Neural cell (in vitro differentiated cells): ENCODE measurements around the gene TMEM184A. TPM values are rescaled to one million over a fixed set of nuclear protein-coding genes. Genes with fewer than 3 reads are reported as not detected.
"Not testable (repeated sequence)": the region's sequence is repeated elsewhere in the genome, so short reads cannot be mapped to it uniquely, and the experiment has no call there.

Experiments
- H2AFZ ChIP-seq: fragments of 200-600, 300-800 bp; sonication (generic), shearing (Covaris generic); 2 replicates; pipeline ENCODE4 v1.6.0; 2014; ENCODE audit warnings: low read depth, mild to moderate bottlenecking, antibody characterized with exemption, low read length, moderate library complexity
- H3F3A ChIP-seq: fragments of 200-600 bp; shearing (Covaris generic); 2 replicates; pipeline ENCODE4 v1.6.1; 2016; ENCODE audit warnings: mild to moderate bottlenecking, moderate library complexity, mixed read lengths, antibody characterized with exemption, low read length; ENCODE audit not compliant: insufficient read depth, poor library complexity, severe bottlenecking
- H3K27ac ChIP-seq: fragments of 200-600, 300-800 bp; sonication (generic), shearing (Covaris generic); 2 replicates; pipeline ENCODE4 v1.5.1; 2014; ENCODE audit warnings: mild to moderate bottlenecking, low read length, moderate library complexity
- H3K27me3 ChIP-seq: fragments of 300-800, 200-600 bp; sonication (generic), shearing (Covaris generic); 2 replicates; pipeline ENCODE4 v1.6.0; 2014; ENCODE audit warnings: mild to moderate bottlenecking, low read depth, low read length, moderate library complexity; ENCODE audit not compliant: insufficient read depth
- H3K36me3 ChIP-seq: fragments of 300-800, 200-600 bp; sonication (generic), shearing (Covaris generic); 2 replicates; pipeline ENCODE4 v1.5.1; 2014; ENCODE audit warnings: mild to moderate bottlenecking, antibody characterized with exemption, low read length, moderate library complexity; ENCODE audit not compliant: insufficient read depth
- H3K4me2 ChIP-seq: fragments of 300-800, 200-600 bp; sonication (generic), shearing (Covaris generic); 2 replicates; pipeline ENCODE4 v1.6.0; 2014; ENCODE audit warnings: mild to moderate bottlenecking, low read length
- H3K4me3 ChIP-seq: fragments of 300-800, 200-600 bp; sonication (generic), shearing (Covaris generic); 2 replicates; pipeline ENCODE4 v1.5.1; 2014; ENCODE audit warnings: mild to moderate bottlenecking, low read length, moderate library complexity
- H3K79me2 ChIP-seq: fragments of 200-600 bp; shearing (Covaris generic); replicated peaks from 2 replicates; pipeline ENCODE4 v1.6.0; 2014; ENCODE audit warnings: mild to moderate bottlenecking, low read length, moderate library complexity; ENCODE audit not compliant: insufficient read depth
- H3K9ac ChIP-seq: fragments of 300-800, 200-600 bp; sonication (generic), shearing (Covaris generic); 2 replicates; pipeline ENCODE4 v1.6.1; 2016; ENCODE audit warnings: mild to moderate bottlenecking, low read length, mixed read lengths
- H3K9me2 ChIP-seq: fragments of 200-600 bp; shearing (Covaris generic); 2 replicates; pipeline ENCODE4 v1.6.1; 2016; ENCODE audit warnings: mild to moderate bottlenecking, low read length, mixed read lengths; ENCODE audit not compliant: insufficient read depth
- H3K9me3 ChIP-seq: fragments of 200-600, 300-800 bp; sonication (generic), shearing (Covaris generic); 2 replicates; pipeline ENCODE4 v1.6.1; 2016; ENCODE audit warnings: mild to moderate bottlenecking, mixed run types, low read length, moderate library complexity, mixed read lengths
- H4K20me1 ChIP-seq: fragments of 200-600 bp; shearing (Covaris generic); 2 replicates; pipeline ENCODE4 v1.6.1; 2016; ENCODE audit warnings: mild to moderate bottlenecking, mixed run types; ENCODE audit not compliant: insufficient read depth
- CTCF ChIP-seq: fragments of 450-650 bp; IDR thresholded peaks from 2 replicates; pipeline ENCODE4 v1.5.1; 2014; ENCODE audit warnings: antibody characterized with exemption, mild to moderate bottlenecking, moderate library complexity; ENCODE audit not compliant: poor library complexity, severe bottlenecking
- EP300 ChIP-seq: fragments of 450-650 bp; conservative IDR thresholded peaks from 2 replicates; pipeline ENCODE4 v1.6.1; 2014; ENCODE audit warnings: antibody characterized with exemption, mild to moderate bottlenecking, moderate library complexity; ENCODE audit not compliant: poor library complexity, severe bottlenecking
- EZH2 ChIP-seq: fragments of 200-600, 300-800 bp; shearing (Covaris generic), sonication (generic); IDR thresholded peaks from 2 replicates; pipeline ENCODE4 v1.6.1; 2014; ENCODE audit warnings: antibody characterized with exemption, low read length, borderline replicate concordance, mild to moderate bottlenecking; ENCODE audit not compliant: insufficient read depth, poor library complexity, severe bottlenecking
- MXI1 ChIP-seq: fragments of 450-650 bp; conservative IDR thresholded peaks from 2 replicates; pipeline ENCODE4 v1.6.1; 2014; ENCODE audit warnings: antibody characterized with exemption, mild to moderate bottlenecking; ENCODE audit not compliant: poor library complexity, severe bottlenecking
- POLR2AphosphoS5 ChIP-seq: IDR thresholded peaks from 2 replicates; pipeline ENCODE4 v1.6.1; 2012
- RAD21 ChIP-seq: fragments of 450-650 bp; conservative IDR thresholded peaks from 2 replicates; pipeline ENCODE4 v1.6.1; 2014; ENCODE audit warnings: antibody characterized with exemption, mild to moderate bottlenecking, moderate library complexity
- REST ChIP-seq: IDR thresholded peaks from 2 replicates; pipeline ENCODE4 v1.6.1; 2012; ENCODE audit warnings: borderline replicate concordance
- SMC3 ChIP-seq: fragments of 450-650 bp; conservative IDR thresholded peaks from 2 replicates; pipeline ENCODE4 v1.6.1; 2014; ENCODE audit warnings: antibody characterized with exemption, mild to moderate bottlenecking, moderate library complexity; ENCODE audit not compliant: poor library complexity
- TAF1 ChIP-seq: IDR thresholded peaks from 2 replicates; pipeline ENCODE4 v1.6.1; 2012; ENCODE audit warnings: low read depth
- polyA plus RNA-seq: library from polyadenylated mRNA; depleted of rRNA; stranded (reverse); fragments of >200 nt; gene quantifications from 2 replicates; pipeline ENCODE4 v1.2.3, GENCODE V29; 2014

Gene TMEM184A
- polyA plus RNA-seq, 1 donor from 2014 or later, result not detected

- H3F3A ChIP-seq, result no peaks in the 10 kb centered on the region
- H3K79me2 ChIP-seq, result no peaks in the 10 kb centered on the region
- no peak overlapping the region for H3K4me3 ChIP-seq
- H3K9me2 ChIP-seq, result no peaks in the 10 kb centered on the region
- H3K9me3 ChIP-seq, result no peaks in the 10 kb centered on the region
- no peak overlapping the region for H3K27ac ChIP-seq
- no peaks in the 10 kb centered on the region for H3K27me3 ChIP-seq
- H4K20me1 ChIP-seq, result no peaks in the 10 kb centered on the region
- H3K36me3 ChIP-seq, result no peaks in the 10 kb centered on the region
- H2AFZ ChIP-seq, result no peak overlapping the region
- H3K4me2 ChIP-seq, result no peak overlapping the region
- TF ChIP-seq POLR2AphosphoS5 (no peak), RAD21 (no peak), SMC3 (no peak), REST (no peak), EZH2 (no peak), TAF1 (no peak), MXI1 (no peak), EP300 (no peak), CTCF (no peak)
- H3K9ac ChIP-seq, result no peak overlapping the region
These were observed 28.7 kb upstream of the TMEM184A start for GRCh38 chr7:1584700-1585099.

- not testable (repeated sequence) for H3K36me3 ChIP-seq, H3K4me3 ChIP-seq, H4K20me1 ChIP-seq, H3K9ac ChIP-seq, H3K9me2 ChIP-seq, H3F3A ChIP-seq, H3K4me2 ChIP-seq, H3K9me3 ChIP-seq, H3K27me3 ChIP-seq, H2AFZ ChIP-seq, H3K27ac ChIP-seq, H3K79me2 ChIP-seq
These were observed 27.4 kb upstream of the TMEM184A start for GRCh38 chr7:1583241-1583930.
